ENCODE results near the gene PEX13.
A peak's percentile ranks its signal among the peaks of the same experiment; 100 is the strongest.

PEX13 gene

DNA sequence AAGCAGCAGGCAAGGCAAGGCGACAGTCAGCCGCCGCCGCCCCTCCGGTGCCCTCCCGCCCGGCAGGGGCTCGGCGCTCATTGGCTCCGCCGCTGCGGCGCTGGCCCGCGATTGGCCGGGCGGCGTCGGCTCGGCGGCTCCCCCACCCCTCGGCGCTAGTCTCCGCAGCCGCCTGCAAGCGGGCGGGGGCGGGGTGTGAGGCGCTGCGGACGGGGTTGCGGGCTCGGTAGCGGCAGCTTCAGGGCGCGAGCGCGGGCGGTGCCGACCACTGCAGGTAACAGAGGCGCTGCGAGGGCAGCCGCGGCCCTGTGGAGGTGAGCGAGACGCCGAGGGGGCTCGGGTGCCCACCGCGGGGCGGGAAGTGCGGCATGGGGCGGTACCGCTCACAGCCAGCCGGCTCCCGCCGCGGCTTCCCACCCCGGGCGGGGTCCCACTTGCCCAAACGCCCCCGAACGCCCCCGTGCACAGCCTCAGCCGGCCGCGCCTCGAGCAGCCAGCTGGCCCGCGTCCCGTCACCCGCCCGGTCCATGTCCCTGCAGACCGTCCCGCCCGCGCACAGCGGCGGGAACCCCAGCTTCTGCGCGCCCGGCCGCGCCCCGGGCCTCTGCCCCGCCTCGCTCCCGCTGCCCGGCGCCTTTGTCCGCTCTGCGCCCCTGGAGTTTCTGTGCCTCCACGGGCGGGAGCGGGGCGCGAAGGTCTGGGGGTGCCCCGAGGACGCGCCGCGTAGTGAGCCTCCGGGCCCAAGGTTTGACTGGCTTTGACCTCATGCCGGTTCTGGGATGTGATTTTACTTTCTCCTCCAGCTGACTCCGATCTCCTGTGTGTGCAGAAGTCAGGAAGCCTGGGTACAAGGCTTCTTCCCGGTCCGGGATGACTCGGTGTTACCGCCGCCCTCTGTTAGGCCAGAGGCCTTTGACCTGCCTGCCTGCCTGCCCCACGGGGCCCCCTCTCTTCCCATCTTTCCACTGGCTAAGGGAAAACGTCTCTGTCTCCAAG, 48.5 kb downstream of the PEX13 start, which contains the start of gene SANBR:
TSS of gene SANBR (plus strand) at position 158 of the 996 bp plus-strand sequence. CDS start 4,480 bp downstream, outside the sequence.
- peak; percentile 82 for DNase-seq (ENCODE audit: low spot score)

DNA sequence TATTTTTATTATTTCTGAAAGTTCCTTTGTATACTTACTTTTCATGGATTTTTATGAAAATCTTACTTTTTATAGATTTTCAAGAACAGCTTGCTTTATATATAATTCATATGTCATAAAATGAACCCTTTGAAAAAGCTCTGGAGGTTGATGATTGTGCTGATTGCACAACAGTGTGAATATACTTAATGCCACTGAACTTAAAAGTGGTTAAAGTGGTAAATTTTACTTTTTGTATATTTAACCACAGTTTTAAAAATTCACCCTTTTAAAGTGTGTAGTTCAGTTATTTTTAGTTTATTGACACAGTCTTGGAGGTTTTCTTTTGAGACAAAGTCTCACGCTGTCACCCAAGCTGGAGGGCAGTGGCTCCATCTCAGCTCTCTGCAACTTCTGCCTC, 56.6 kb downstream of the PEX13 start:
- no peak for DNase-seq (ENCODE audit: low spot score)

DNA sequence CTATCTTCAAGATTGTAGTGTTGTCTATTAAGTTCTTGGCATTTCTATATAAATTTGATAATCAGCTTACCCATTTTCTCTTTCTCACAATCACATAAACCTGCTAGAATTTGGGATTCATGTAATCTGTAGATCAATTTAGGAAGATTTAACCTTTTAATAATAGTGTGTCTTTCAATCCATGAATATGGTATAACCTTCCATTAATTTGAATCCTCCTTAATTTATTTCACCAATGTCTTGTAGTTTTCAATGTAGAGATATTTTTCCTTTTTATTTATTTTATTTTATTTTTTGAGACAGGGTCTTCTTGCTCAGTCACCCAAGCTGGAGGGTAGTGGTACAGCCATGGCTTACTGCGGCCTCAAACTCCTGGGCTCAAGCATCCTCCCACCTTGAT, 68.4 kb downstream of the PEX13 start:
- no peak for DNase-seq (ENCODE audit: low spot score)

DNA sequence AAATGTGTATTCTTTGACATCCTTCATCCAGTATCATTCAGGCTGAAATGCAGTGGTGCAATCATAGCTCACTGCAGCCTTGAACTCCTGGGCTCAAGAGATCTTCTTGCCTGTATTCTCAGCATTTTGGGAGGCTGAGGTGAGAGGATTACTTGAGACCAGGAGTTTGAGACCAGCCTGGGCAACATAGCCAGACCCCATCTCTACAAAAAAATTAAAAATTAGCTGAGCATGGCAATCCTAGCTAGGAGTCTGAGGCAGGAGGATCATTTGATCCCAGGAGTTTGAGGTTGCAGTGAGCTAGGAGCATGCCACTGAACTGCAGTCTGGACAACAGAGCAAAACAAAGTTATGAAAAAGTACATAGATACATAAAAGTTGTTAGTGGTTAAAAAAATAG, 72.3 kb downstream of the PEX13 start:
- no peak for DNase-seq (ENCODE audit: low spot score)

DNA sequence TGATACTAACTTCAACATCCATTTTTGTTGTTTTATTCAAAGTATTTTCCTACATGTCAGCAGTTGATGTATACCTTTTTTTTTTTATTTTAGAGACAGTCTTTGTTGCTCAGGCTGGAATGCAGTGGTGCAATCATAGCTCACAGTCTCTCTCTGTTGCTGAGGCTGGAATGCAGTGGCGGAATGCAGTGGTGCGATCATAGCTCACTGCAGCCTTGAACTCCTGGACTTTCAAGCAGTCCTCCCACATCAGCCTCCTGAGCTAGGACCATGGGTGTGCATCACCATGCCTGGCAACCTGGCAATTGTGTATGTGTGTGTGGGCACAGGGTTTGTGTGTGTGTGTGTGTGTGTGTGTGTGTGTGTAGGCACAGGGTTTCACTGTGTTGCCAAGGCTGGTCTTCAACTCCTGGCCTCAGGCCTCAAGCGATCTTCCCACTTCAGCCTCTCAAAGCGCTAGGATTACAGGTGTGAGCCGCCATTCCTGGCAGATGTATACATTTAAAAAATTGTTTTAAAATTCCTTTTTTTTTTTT, 72.9 kb downstream of the PEX13 start:
- DNase-seq (ENCODE audit: low spot score) = no peak

DNA sequence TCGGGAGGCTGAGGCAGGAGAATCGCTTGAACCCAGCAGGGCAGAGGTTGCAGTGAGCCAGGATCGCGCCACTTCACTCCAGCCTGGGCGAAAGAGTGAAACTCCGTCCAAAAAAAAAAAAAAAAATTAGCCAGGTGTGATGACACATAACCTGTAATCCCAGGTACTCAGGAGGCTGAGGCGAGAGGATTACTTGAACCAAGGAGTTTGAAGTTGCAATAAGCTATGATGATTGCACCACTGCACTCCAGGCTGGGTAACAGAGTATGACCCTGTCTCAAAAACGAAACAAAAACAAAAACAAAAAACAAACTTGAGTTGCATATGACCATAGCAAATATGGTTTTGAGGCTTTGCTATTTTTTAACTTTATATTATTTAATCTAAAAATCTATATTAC, 74.0 kb downstream of the PEX13 start:
- DNase-seq (ENCODE audit: low spot score) = no peak

DNA sequence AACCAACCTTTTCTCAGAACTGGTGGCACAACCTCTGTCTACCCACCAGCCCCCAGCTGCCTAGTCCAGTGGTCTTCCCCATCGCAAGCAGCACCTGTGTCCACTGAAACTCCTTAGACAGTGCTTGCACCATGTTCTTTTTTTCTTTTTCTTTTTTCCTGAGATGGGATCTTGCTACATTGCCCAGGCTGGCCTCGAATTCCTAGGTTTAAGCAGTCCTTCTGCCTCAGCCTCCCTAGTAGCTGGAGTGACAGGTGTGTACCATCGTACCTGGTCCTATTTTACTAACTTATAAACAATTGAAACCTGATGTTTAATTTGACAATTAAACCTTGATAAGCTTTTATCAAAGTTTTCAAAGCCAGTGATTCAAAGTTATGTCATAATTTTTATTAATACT, 78.9 kb downstream of the PEX13 start:
- DNase-seq (ENCODE audit: low spot score) = no peak

DNA sequence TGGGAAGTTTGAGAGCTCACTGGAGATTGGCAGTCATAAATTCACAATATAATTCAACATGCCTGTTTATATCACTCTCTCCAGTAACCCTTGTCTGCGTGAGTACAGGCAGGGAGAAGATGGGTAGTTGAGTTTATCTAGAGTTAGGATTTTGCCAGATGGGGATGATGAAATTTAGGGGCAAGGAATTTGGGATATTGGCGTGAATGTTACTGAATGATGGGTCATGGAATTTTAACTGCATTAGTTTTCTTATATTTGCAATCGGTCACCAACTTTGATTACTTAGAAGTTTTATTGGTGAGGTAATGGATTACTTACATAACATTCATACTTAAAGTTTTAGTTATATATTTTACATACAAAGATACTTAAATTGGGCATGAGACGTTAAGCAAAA, 83.3 kb downstream of the PEX13 start:
- DNase-seq (ENCODE audit: low spot score) = no peak

Measured in CD4-positive, alpha-beta T cell treated with Interleukin-2 at 100 ng/mL for 4 hours (primary cell).